IPS-20b (cell line): ENCODE measurements around the gene APOO.
"Not testable (repeated sequence)": the region's sequence is repeated elsewhere in the genome, so short reads cannot be mapped to it uniquely, and the experiment has no call there.

Experiments
- H3K27ac ChIP-seq: one replicate; pipeline ENCODE4 v1.5.1; 2013; ENCODE audit warnings: low read length
- H3K27me3 ChIP-seq: 2 replicates; pipeline ENCODE4 v1.6.1; 2013; ENCODE audit warnings: mild to moderate bottlenecking, low read length, inconsistent platforms; ENCODE audit not compliant: insufficient read depth
- H3K36me3 ChIP-seq: 2 replicates; pipeline ENCODE4 v1.6.1; 2013; ENCODE audit warnings: low read depth, mild to moderate bottlenecking, inconsistent platforms, low read length, moderate library complexity; ENCODE audit not compliant: insufficient read depth
- H3K4me1 ChIP-seq: 2 replicates; pipeline ENCODE4 v1.6.1; 2013; ENCODE audit warnings: mild to moderate bottlenecking, control low read depth, inconsistent platforms, low read length, moderate library complexity; ENCODE audit not compliant: insufficient read depth
- H3K4me3 ChIP-seq: 2 replicates; pipeline ENCODE4 v1.5.1; 2013; ENCODE audit warnings: mild to moderate bottlenecking, low read length, inconsistent platforms
- H3K9ac ChIP-seq: 2 replicates; pipeline ENCODE4 v1.6.1; 2013; ENCODE audit warnings: low read depth, mild to moderate bottlenecking, inconsistent platforms, low read length, moderate library complexity
- H3K9me3 ChIP-seq: 2 replicates; pipeline ENCODE4 v1.6.1; 2013; ENCODE audit warnings: mild to moderate bottlenecking, low read depth, low read length, inconsistent platforms; ENCODE audit not compliant: insufficient read depth

APOO gene

GRCh38 chrX:23884427-23885024 lies 23.2 kb downstream of the APOO start:
- H3K9me3 ChIP-seq = no peaks in the 10 kb centered on the region
- no peak overlapping the region for H3K9ac ChIP-seq
- no peaks in the 10 kb centered on the region for H3K36me3 ChIP-seq
- H3K27me3 ChIP-seq = no peaks in the 10 kb centered on the region
- no peaks in the 10 kb centered on the region; the same call in 1 of the 2 replicates for H3K4me1 ChIP-seq
- H3K27ac ChIP-seq = no peak overlapping the region
- H3K4me3 ChIP-seq = no peak overlapping the region

- peak overlapping the region; percentile 34; the same call in 1 of the 2 replicates for H3K9ac ChIP-seq
- H3K27me3 ChIP-seq = no peaks in the 10 kb centered on the region
- no peak overlapping the region for H3K4me3 ChIP-seq
- no peak overlapping the region for H3K27ac ChIP-seq
- no peaks in the 10 kb centered on the region for H3K36me3 ChIP-seq
- H3K4me1 ChIP-seq = no peaks in the 10 kb centered on the region; the same call in 1 of the 2 replicates
- no peaks in the 10 kb centered on the region for H3K9me3 ChIP-seq
Measured at GRCh38 chrX:23883737-23884354, 23.9 kb downstream of the APOO start.

- no peaks in the 10 kb centered on the region for H3K9me3 ChIP-seq
- no peak overlapping the region for H3K9ac ChIP-seq
- H3K27me3 ChIP-seq = no peaks in the 10 kb centered on the region
- no peaks in the 10 kb centered on the region; the same call in 1 of the 2 replicates for H3K4me1 ChIP-seq
- H3K27ac ChIP-seq = no peak overlapping the region
- H3K4me3 ChIP-seq = no peak overlapping the region
- H3K36me3 ChIP-seq = 0 out of 2 replicates have a peak, but pooled peaks cover 8% of the 10 kb centered on the region
Measured at GRCh38 chrX:23879380-23880090, 28.2 kb downstream of the APOO start.

GRCh38 chrX:23871905-23872546 lies 35.7 kb downstream of the APOO start:
- H3K27ac ChIP-seq = no peak overlapping the region
- H3K9ac ChIP-seq = no peak overlapping the region
- H3K9me3 ChIP-seq = no peaks in the 10 kb centered on the region
- no peaks in the 10 kb centered on the region for H3K27me3 ChIP-seq
- H3K4me1 ChIP-seq = no peaks in the 10 kb centered on the region
- H3K36me3 ChIP-seq = no peaks in the 10 kb centered on the region; the same call in 1 of the 2 replicates
- no peak overlapping the region for H3K4me3 ChIP-seq

- Histone ChIP-seq H3K9me3 (no peaks in the 10 kb centered on the region), H3K36me3 (no peaks in the 10 kb centered on the region; the same call in 1 of the 2 replicates), H3K4me3 (no peak overlapping the region), H3K9ac (no peak overlapping the region), H3K4me1 (no peaks in the 10 kb centered on the region), H3K27me3 (no peaks in the 10 kb centered on the region), H3K27ac (no peak overlapping the region)
Measured at GRCh38 chrX:23870041-23870440, 37.7 kb downstream of the APOO start.

GRCh38 chrX:23864742-23865326 lies 42.9 kb downstream of the APOO start:
- no peaks in the 10 kb centered on the region for H3K4me1 ChIP-seq
- no peak overlapping the region for H3K27ac ChIP-seq
- no peak overlapping the region for H3K9ac ChIP-seq
- no peak overlapping the region for H3K4me3 ChIP-seq
- H3K36me3 ChIP-seq = no peaks in the 10 kb centered on the region
- no peaks in the 10 kb centered on the region for H3K9me3 ChIP-seq
- no peaks in the 10 kb centered on the region for H3K27me3 ChIP-seq

- H3K4me1 ChIP-seq, H3K9ac ChIP-seq, H3K27me3 ChIP-seq, H3K9me3 ChIP-seq, H3K4me3 ChIP-seq, H3K36me3 ChIP-seq, H3K27ac ChIP-seq: not testable (repeated sequence)
Measured at GRCh38 chrX:23861952-23862351, 45.8 kb downstream of the APOO start.

GRCh38 chrX:23861215-23861896 lies 46.4 kb downstream of the APOO start:
- H3K36me3 ChIP-seq = 0 out of 2 replicates have a peak, but pooled peaks cover 5% of the 10 kb centered on the region
- H3K9me3 ChIP-seq = no peaks in the 10 kb centered on the region
- no peak overlapping the region for H3K27ac ChIP-seq
- H3K27me3 ChIP-seq = no peaks in the 10 kb centered on the region
- no peak overlapping the region for H3K4me3 ChIP-seq
- H3K9ac ChIP-seq = no peak overlapping the region
- H3K4me1 ChIP-seq = no peaks in the 10 kb centered on the region

- not testable (repeated sequence) for H3K36me3 ChIP-seq, H3K27me3 ChIP-seq, H3K4me3 ChIP-seq, H3K9ac ChIP-seq, H3K9me3 ChIP-seq, H3K4me1 ChIP-seq, H3K27ac ChIP-seq
Measured at GRCh38 chrX:23859238-23859637, 48.5 kb downstream of the APOO start.

GRCh38 chrX:23857935-23858334 lies 49.8 kb downstream of the APOO start:
- Histone ChIP-seq H3K4me1 (no peaks in the 10 kb centered on the region), H3K9ac (no peak overlapping the region), H3K27me3 (no peaks in the 10 kb centered on the region), H3K27ac (no peak overlapping the region), H3K4me3 (no peak overlapping the region), H3K36me3 (0 out of 2 replicates have a peak, but pooled peaks cover 5% of the 10 kb centered on the region), H3K9me3 (no peaks in the 10 kb centered on the region)

GRCh38 chrX:23857363-23857762 lies 50.4 kb downstream of the APOO start:
- Histone ChIP-seq H3K9ac (no peak overlapping the region), H3K27me3 (no peaks in the 10 kb centered on the region), H3K9me3 (no peaks in the 10 kb centered on the region), H3K27ac (no peak overlapping the region), H3K4me1 (no peaks in the 10 kb centered on the region), H3K36me3 (0 out of 2 replicates have a peak, but pooled peaks cover 5% of the 10 kb centered on the region), H3K4me3 (no peak overlapping the region)
